H1 (cell line): ENCODE results near the gene CPT2. TPM values are rescaled to one million over a fixed set of nuclear protein-coding genes. Genes with fewer than 3 reads are reported as not detected.

ENCODE experiments used
- CTCF ChIA-PET: fragments of 300-600 bp; sonication (Branson Sonifier 250); formaldehyde crosslinking; loops from one replicate; lab custom pipeline; 2021; ENCODE audit not compliant: partially characterized antibody; lab: Charles Lee
- POLR2A ChIA-PET: fragments of 300-600 bp; sonication (Branson Sonifier 250); formaldehyde crosslinking; loops from one replicate; lab custom pipeline; 2021; ENCODE audit warnings: inconsistent platforms; ENCODE audit not compliant: partially characterized antibody; lab: Charles Lee
- DNase-seq, 2 experiments: peaks; one replicate each; pipeline versions ENCODE4 v3.0.0 to v3.0.0-alpha.2; 2010 to 2022; ENCODE audit warnings: low spot score in 2 of 2, low read depth in 1 of 2, mixed read lengths in 1 of 2
- FAIRE-seq: peaks from 2 replicates; lab custom pipeline; 2011; peaks lifted over from hg19 to GRCh38; lab: Jason Lieb, UNC
- H2AFZ ChIP-seq: 2 replicates; pipeline ENCODE4 v1.8.1; 2012; ENCODE audit warnings: low read length, inconsistent platforms
- H2AK5ac ChIP-seq: 2 replicates; pipeline ENCODE4 v1.6.1; 2013; ENCODE audit warnings: low read depth, low read length
- H2BK120ac ChIP-seq: replicated peaks from 2 replicates; pipeline ENCODE3; 2013; ENCODE audit warnings: low read depth, low read length, inconsistent platforms
- H2BK12ac ChIP-seq: 2 replicates; pipeline ENCODE4 v1.6.1; 2013; ENCODE audit warnings: low read depth, low read length
- H2BK15ac ChIP-seq: 2 replicates; pipeline ENCODE4 v1.6.1; 2013; ENCODE audit warnings: low read length
- H2BK20ac ChIP-seq: 2 replicates; pipeline ENCODE4 v1.6.1; 2013; ENCODE audit warnings: low read length
- H2BK5ac ChIP-seq: 2 replicates; pipeline ENCODE4 v1.6.1; 2013; ENCODE audit warnings: low read depth, low read length
- H3K14ac ChIP-seq: 2 replicates; pipeline ENCODE4 v1.6.1; 2013; ENCODE audit warnings: inconsistent platforms; ENCODE audit not compliant: insufficient read length
- H3K18ac ChIP-seq: 2 replicates; pipeline ENCODE4 v1.6.1; 2013; ENCODE audit warnings: low read length; ENCODE audit errors: extremely low read depth
- H3K23ac ChIP-seq: 2 replicates; pipeline ENCODE4 v1.6.1; 2013; ENCODE audit warnings: inconsistent platforms; ENCODE audit not compliant: insufficient read length
- H3K23me2 ChIP-seq: 2 replicates; pipeline ENCODE4 v1.6.1; 2013; ENCODE audit warnings: low read depth, low read length
- H3K27ac ChIP-seq: 2 replicates; pipeline ENCODE4 v1.6.1; 2011; ENCODE audit warnings: low read depth, low read length, inconsistent platforms
- H3K27me3 ChIP-seq, 4 experiments: replicated peaks in 1 of 4; 1 replicate in 1 of 4; 2 replicates in 3 of 4; pipeline versions ENCODE4 v1.6.1 to v1.8.1; 2011 to 2013; ENCODE audit warnings: low read length in 3 of 4, mild to moderate bottlenecking in 3 of 4, inconsistent platforms in 2 of 4, mixed read lengths in 2 of 4, moderate library complexity in 1 of 4; ENCODE audit not compliant: control insufficient read depth in 3 of 4, insufficient read depth in 3 of 4; ENCODE audit errors: extremely low read depth in 1 of 4
- H3K36me3 ChIP-seq, 4 experiments: 2 replicates each; pipeline versions ENCODE4 v1.6.1 to v1.8.1; 2011 to 2013; ENCODE audit warnings: mild to moderate bottlenecking in 4 of 4, low read length in 3 of 4, moderate library complexity in 2 of 4, control low read depth in 1 of 4, inconsistent platforms in 1 of 4; ENCODE audit not compliant: insufficient read depth in 4 of 4, control insufficient read depth in 2 of 4
- H3K4ac ChIP-seq: replicated peaks from 2 replicates; pipeline ENCODE3; 2013; ENCODE audit warnings: low read length, low read depth, mixed read lengths, inconsistent platforms; ENCODE audit not compliant: insufficient read length
- H3K4me1 ChIP-seq, 4 experiments: replicated peaks in 1 of 4; 1 replicate in 1 of 4; 2 replicates in 3 of 4; pipeline versions ENCODE4 v1.6.1 to v1.8.1; 2011 to 2013; ENCODE audit warnings: low read length in 3 of 4, inconsistent platforms in 2 of 4, mixed read lengths in 1 of 4; ENCODE audit not compliant: insufficient read depth in 4 of 4, control insufficient read depth in 3 of 4
- H3K4me2 ChIP-seq, 2 experiments: 2 replicates each; pipeline versions ENCODE4 v1.6.1 to v1.8.1; 2011 to 2013; ENCODE audit warnings: low read depth in 2 of 2, low read length in 2 of 2, control low read depth in 1 of 2, inconsistent platforms in 1 of 2, mild to moderate bottlenecking in 1 of 2; ENCODE audit not compliant: insufficient read depth in 1 of 2
- H3K4me3 ChIP-seq, 4 experiments: fragments of 200-600, 300-600 bp in 1 of 4; sonication (generic), shearing (Covaris generic), sonication (Bioruptor Twin) in 1 of 4; 2 replicates each; pipeline versions ENCODE4 v1.5.1 to v1.8.1; 2011 to 2016; ENCODE audit warnings: low read length in 4 of 4, low read depth in 3 of 4, control low read depth in 2 of 4, inconsistent platforms in 2 of 4, mild to moderate bottlenecking in 2 of 4, mixed read lengths in 1 of 4, moderate library complexity in 1 of 4; ENCODE audit not compliant: insufficient read depth in 2 of 4; ENCODE audit errors: extremely low read depth in 1 of 4
- H3K56ac ChIP-seq: replicated peaks from 2 replicates; pipeline ENCODE3; 2013; ENCODE audit warnings: low read depth, mild to moderate bottlenecking, mixed read lengths, low read length, inconsistent platforms; ENCODE audit not compliant: insufficient read length
- H3K79me1 ChIP-seq: 2 replicates; pipeline ENCODE4 v1.6.1; 2013; ENCODE audit warnings: low read depth, low read length, control low read depth
- H3K79me2 ChIP-seq, 2 experiments: 2 replicates each; pipeline versions ENCODE4 v1.6.1 to v1.8.1; 2012 to 2013; ENCODE audit warnings: low read length in 2 of 2, mild to moderate bottlenecking in 2 of 2, inconsistent platforms in 1 of 2; ENCODE audit not compliant: insufficient read depth in 2 of 2, control insufficient read depth in 1 of 2
- H3K9ac ChIP-seq, 4 experiments: replicated peaks in 1 of 4; 1 replicate in 1 of 4; 2 replicates in 3 of 4; pipeline versions ENCODE4 v1.6.1 to v1.8.1; 2011 to 2013; ENCODE audit warnings: low read depth in 3 of 4, low read length in 3 of 4, control low read depth in 2 of 4, mild to moderate bottlenecking in 2 of 4, moderate library complexity in 2 of 4, inconsistent platforms in 1 of 4; ENCODE audit errors: extremely low read depth in 1 of 4
- H3K9me3 ChIP-seq, 2 experiments: 2 replicates each; pipeline versions ENCODE4 v1.6.1 to v1.8.1; 2012 to 2013; ENCODE audit warnings: mild to moderate bottlenecking in 2 of 2, moderate library complexity in 2 of 2, control low read depth in 1 of 2, inconsistent platforms in 1 of 2, low read depth in 1 of 2, low read length in 1 of 2, mixed read lengths in 1 of 2; ENCODE audit not compliant: insufficient read depth in 2 of 2
- H4K20me1 ChIP-seq, 2 experiments: replicated peaks in 1 of 2; 2 replicates each; pipeline versions ENCODE3 to v1.8.1; 2011 to 2013; ENCODE audit warnings: inconsistent platforms in 2 of 2, low read length in 2 of 2, mild to moderate bottlenecking in 1 of 2; ENCODE audit not compliant: insufficient read depth in 2 of 2, control insufficient read depth in 1 of 2
- H4K5ac ChIP-seq: 2 replicates; pipeline ENCODE4 v1.6.1; 2013; ENCODE audit warnings: low read length, low read depth, mixed read lengths, inconsistent platforms; ENCODE audit not compliant: insufficient read length
- H4K8ac ChIP-seq: 2 replicates; pipeline ENCODE4 v1.8.0; 2013; ENCODE audit warnings: mild to moderate bottlenecking, moderate library complexity, low read length, inconsistent platforms; ENCODE audit not compliant: insufficient read depth; ENCODE audit errors: extremely low read depth
- H4K91ac ChIP-seq: replicated peaks from 2 replicates; pipeline ENCODE3; 2013; ENCODE audit warnings: low read length, mixed read lengths, inconsistent platforms; ENCODE audit not compliant: insufficient read length
- ASH2L ChIP-seq: fragments of 200-600, 300-600 bp; sonication (generic); IDR thresholded peaks from one replicate; pipeline ENCODE4 v1.7.1; 2017; ENCODE audit warnings: low read length
- CEBPB ChIP-seq: IDR thresholded peaks from 2 replicates; pipeline ENCODE4 v1.6.1; 2012; ENCODE audit warnings: low read depth, low read length
- CHD1 ChIP-seq: IDR thresholded peaks from 2 replicates; pipeline ENCODE4 v1.6.1; 2012; ENCODE audit warnings: low read depth, low read length, improper control_type of control experiment
- GTF2F1 ChIP-seq: IDR thresholded peaks from 2 replicates; pipeline ENCODE4 v1.6.1; 2012; ENCODE audit warnings: low read depth, low read length, improper control_type of control experiment, borderline replicate concordance
- JUND ChIP-seq: IDR thresholded peaks from 2 replicates; pipeline ENCODE4 v1.6.1; 2011; ENCODE audit warnings: mild to moderate bottlenecking, improper control_type of control experiment, low read length
- KDM1A ChIP-seq: fragments of 200-600, 300-600 bp; sonication (generic); IDR thresholded peaks from 2 replicates; pipeline ENCODE4 v1.7.1; 2016; ENCODE audit warnings: mild to moderate bottlenecking, low read length, borderline replicate concordance
- KDM4A ChIP-seq: IDR thresholded peaks from one replicate; pipeline ENCODE4 v1.7.1; 2012; ENCODE audit warnings: low read depth, mild to moderate bottlenecking, moderate library complexity, low read length, inconsistent platforms; ENCODE audit not compliant: severe bottlenecking
- RXRA ChIP-seq: IDR thresholded peaks from 2 replicates; pipeline ENCODE4 v1.6.1; 2011; ENCODE audit warnings: low read depth, mild to moderate bottlenecking, low read length, moderate library complexity; ENCODE audit not compliant: insufficient read depth
- SIN3A ChIP-seq, 2 experiments: IDR thresholded peaks in 1 of 2; conservative IDR thresholded peaks in 1 of 2; 2 replicates each; pipeline ENCODE4 v1.6.1; 2011 to 2012; ENCODE audit warnings: low read length in 2 of 2, improper control_type of control experiment in 1 of 2, low read depth in 1 of 2, mild to moderate bottlenecking in 1 of 2
- TBP ChIP-seq: IDR thresholded peaks from 2 replicates; pipeline ENCODE4 v1.6.1; 2011; ENCODE audit warnings: low read depth, low read length, improper control_type of control experiment
- TCF12 ChIP-seq: IDR thresholded peaks from 2 replicates; pipeline ENCODE4 v1.6.1; 2011; ENCODE audit warnings: low read depth, mild to moderate bottlenecking, low read length
- WGBS, 2 experiments: shearing (Covaris generic) in 1 of 2; methylation state at CpG; one replicate each; pipeline versions ENCODE4 v1.1.6 to v1.1.7; 2013 to 2015; ENCODE audit warnings: low lambda C conversion rate in 2 of 2, mixed read lengths in 2 of 2, inconsistent platforms in 1 of 2, low coverage in 1 of 2, missing lambda C conversion rate in 1 of 2; ENCODE audit not compliant: insufficient replicate concordance in 2 of 2, insufficient coverage in 1 of 2, insufficient read length in 1 of 2; ENCODE audit errors: extremely low coverage in 1 of 2, missing lambda C conversion rate in 1 of 2; 5-methylcytosine and 5-hydroxymethylcytosine counted together
- polyA plus RNA-seq, 7 experiments: library from polyadenylated mRNA; depleted of rRNA in 3 of 7; stranded (reverse) in 5 of 7; unstranded in 2 of 7; fragments of >200 nt in 5 of 7; fragments of 200-250 nt in 2 of 7; gene quantifications; 1 replicate in 5 of 7; 2 replicates in 1 of 7; 4 replicates in 1 of 7; pipeline versions ENCODE4 v1.2.1 to v1.2.3, GENCODE V29; 2011 to 2013; ENCODE audit warnings: missing spikeins in 2 of 7, mixed read lengths in 2 of 7
- total RNA-seq: library from RNA; stranded (reverse); fragmentation: NEBNext Ultra II Directional; extraction: Animal tissue kit (Norgen Biotek cat#: 25700); gene quantifications from 2 replicates; pipeline ENCODE4 v1.2.1, GENCODE V29; 2021
- TF ChIP-seq, protein P1 (sequence below), 3 experiments: IDR thresholded peaks; 1 replicate in 2 of 3; 2 replicates in 1 of 3; pipeline versions ENCODE4 v1.5.1 to v1.6.1; 2011; ENCODE audit warnings: low read length in 3 of 3, mild to moderate bottlenecking in 3 of 3, inconsistent platforms in 2 of 3, low read depth in 1 of 3, moderate library complexity in 1 of 3; ENCODE audit not compliant: insufficient read depth in 1 of 3; ENCODE audit errors: control extremely low read depth in 1 of 3

CPT2 gene
- total and polyA plus RNA-seq, 2 of the 8 experiments (the other 6 are each of a cell fraction or from before 2014, with no cell fraction given), result 23.9 to 25.5 TPM

GRCh38 chr1:53166912-53167311 lies 29.7 kb upstream of the CPT2 start:
- Histone ChIP-seq H3K79me2 (no peaks in the 10 kb centered on the region), H3K9ac (no peak overlapping the region), H2BK20ac (no peak overlapping the region), H3K27me3 (no peaks in the 10 kb centered on the region), H3K27ac (no peak overlapping the region), H3K9me3 (no peaks in the 10 kb centered on the region), H2BK5ac (no peak overlapping the region), H2BK12ac (no peak overlapping the region), H3K79me1 (no peaks in the 10 kb centered on the region), H3K56ac (no peak overlapping the region), H4K91ac (no peak overlapping the region), H3K4me3 (no peak overlapping the region), H4K5ac (no peak overlapping the region), H3K23ac (no peak overlapping the region), H3K4me1 (peaks cover 0 to 12% (median 6%) of the 10 kb centered on the region in 4 experiments; a peak in 3 of 7 replicates), H2BK120ac (no peak overlapping the region), H4K20me1 (no peaks in the 10 kb centered on the region), H2AFZ (peak overlapping the region; percentile 39; the same call in 1 of the 2 replicates), H3K36me3 (no peaks in the 10 kb centered on the region), H3K18ac (no peak overlapping the region), H3K4me2 (no peak overlapping the region), H2AK5ac (no peak overlapping the region), H3K23me2 (no peaks in the 10 kb centered on the region), H2BK15ac (no peak overlapping the region), H4K8ac (no peak overlapping the region), H3K4ac (no peak overlapping the region), H3K14ac (no peak overlapping the region)
- FAIRE-seq (no peak), DNase-seq (no peak)
- ChIA-PET CTCF (interaction anchor here (0.7 to 3.1 kb wide), 5 partner anchors 9 to 262 kb away, joined by 3 to 11 read pairs (median 3); no protein-coding TSS in a partner anchor), POLR2A (interaction anchor here (1.5 kb wide), 1 partner anchor 10 kb away, joined by 3 read pairs; no protein-coding TSS in a partner anchor)
- WGBS, 2 experiments, result 84% methylated on average over 8 of the region's 8 CpGs; no CpG with 5 or more reads in 1 of the 2 experiments
- TF ChIP-seq, protein P1, sequence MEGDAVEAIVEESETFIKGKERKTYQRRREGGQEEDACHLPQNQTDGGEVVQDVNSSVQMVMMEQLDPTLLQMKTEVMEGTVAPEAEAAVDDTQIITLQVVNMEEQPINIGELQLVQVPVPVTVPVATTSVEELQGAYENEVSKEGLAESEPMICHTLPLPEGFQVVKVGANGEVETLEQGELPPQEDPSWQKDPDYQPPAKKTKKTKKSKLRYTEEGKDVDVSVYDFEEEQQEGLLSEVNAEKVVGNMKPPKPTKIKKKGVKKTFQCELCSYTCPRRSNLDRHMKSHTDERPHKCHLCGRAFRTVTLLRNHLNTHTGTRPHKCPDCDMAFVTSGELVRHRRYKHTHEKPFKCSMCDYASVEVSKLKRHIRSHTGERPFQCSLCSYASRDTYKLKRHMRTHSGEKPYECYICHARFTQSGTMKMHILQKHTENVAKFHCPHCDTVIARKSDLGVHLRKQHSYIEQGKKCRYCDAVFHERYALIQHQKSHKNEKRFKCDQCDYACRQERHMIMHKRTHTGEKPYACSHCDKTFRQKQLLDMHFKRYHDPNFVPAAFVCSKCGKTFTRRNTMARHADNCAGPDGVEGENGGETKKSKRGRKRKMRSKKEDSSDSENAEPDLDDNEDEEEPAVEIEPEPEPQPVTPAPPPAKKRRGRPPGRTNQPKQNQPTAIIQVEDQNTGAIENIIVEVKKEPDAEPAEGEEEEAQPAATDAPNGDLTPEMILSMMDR (IDR thresholded peaks at IDR 0.05; ENCODE audit: control extremely low read depth in 1 of 3, insufficient read depth in 1 of 3, low read depth in 1 of 3, low read length in 3 of 3), result no peak
- TF ChIP-seq ASH2L (no peak), KDM1A (no peak), CHD1 (no peak), JUND (no peak), CEBPB (no peak), TCF12 (no peak), SIN3A (conservative IDR thresholded peaks at IDR 0.05 in 1 of 2, IDR thresholded peaks at IDR 0.05 in 1 of 2; ENCODE audit: low read depth in 1 of 2, low read length in 2 of 2) (no peak), TBP (no peak), GTF2F1 (no peak), KDM4A (no peak), RXRA (no peak)
